ENCODE measurements around the gene TAS2R10. TPM values are rescaled to one million over a fixed set of nuclear protein-coding genes. Genes with fewer than 3 reads are reported as not detected.

The TAS2R10 gene
- total RNA-seq, 1 donor from 2014 or later = 0.69 TPM

GRCh38 chr12:10842862-10843261 lies 16.7 kb upstream of the TAS2R10 start:
- Mint-ChIP-seq H3K4me1 (ENCODE audit: low read depth, unreplicated experiment) (peaks cover 4% of the 10 kb centered on the region), H3K27me3 (ENCODE audit: unreplicated experiment) (peaks cover 2% of the 10 kb centered on the region), H3K9me3 (ENCODE audit: unreplicated experiment) (peaks cover 1% of the 10 kb centered on the region), H3K27ac (ENCODE audit: unreplicated experiment) (no peak overlapping the region), H3K36me3 (ENCODE audit: unreplicated experiment) (no peaks in the 10 kb centered on the region), H3K4me3 (ENCODE audit: unreplicated experiment) (no peak overlapping the region)
- no peak for TF ChIP-seq CTCF (IDR thresholded peaks at IDR 0.05; ENCODE audit: partially characterized antibody, unreplicated experiment)
- DNase-seq = no peak

DNA sequence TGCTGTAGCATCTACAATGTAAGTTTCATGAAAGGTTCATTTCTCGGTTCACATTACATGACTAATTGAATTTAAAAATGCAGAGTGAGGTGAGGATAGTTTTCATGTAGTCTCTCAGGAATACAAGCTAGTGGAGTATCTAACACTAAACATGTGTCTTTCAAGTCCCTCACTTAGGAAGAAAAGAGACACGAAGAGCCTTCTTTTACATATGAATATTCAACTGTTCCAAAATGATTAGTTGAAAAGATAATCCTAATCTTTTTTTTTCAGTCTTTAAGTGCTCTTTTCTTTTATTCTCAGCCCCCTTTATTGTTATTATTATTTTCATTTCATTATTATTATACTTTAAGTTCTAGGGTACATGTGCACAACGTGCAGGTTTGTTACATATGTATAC lies 12.3 kb upstream of the TAS2R10 start:
- H3K36me3 Mint-ChIP-seq (ENCODE audit: unreplicated experiment) = no peaks in the 10 kb centered on the region
- H3K4me1 Mint-ChIP-seq (ENCODE audit: low read depth, unreplicated experiment) = peaks cover 4% of the 10 kb centered on the region
- no peak overlapping the region for H3K27ac Mint-ChIP-seq (ENCODE audit: unreplicated experiment)
- no peak for DNase-seq
- no peak overlapping the region for H3K4me3 Mint-ChIP-seq (ENCODE audit: unreplicated experiment)
- no peaks in the 10 kb centered on the region for H3K9me3 Mint-ChIP-seq (ENCODE audit: unreplicated experiment)
- no peak for TF ChIP-seq CTCF (IDR thresholded peaks at IDR 0.05; ENCODE audit: partially characterized antibody, unreplicated experiment)
- H3K27me3 Mint-ChIP-seq (ENCODE audit: unreplicated experiment) = peaks cover 2% of the 10 kb centered on the region

- H3K27me3 Mint-ChIP-seq (ENCODE audit: unreplicated experiment) = no peaks in the 10 kb centered on the region
- no peaks in the 10 kb centered on the region for H3K9me3 Mint-ChIP-seq (ENCODE audit: unreplicated experiment)
- DNase-seq = no peak
- H3K27ac Mint-ChIP-seq (ENCODE audit: unreplicated experiment) = no peak overlapping the region
- H3K36me3 Mint-ChIP-seq (ENCODE audit: unreplicated experiment) = no peaks in the 10 kb centered on the region
- H3K4me1 Mint-ChIP-seq (ENCODE audit: low read depth, unreplicated experiment) = no peaks in the 10 kb centered on the region
- TF ChIP-seq CTCF (IDR thresholded peaks at IDR 0.05; ENCODE audit: partially characterized antibody, unreplicated experiment) = no peak
- no peak overlapping the region for H3K4me3 Mint-ChIP-seq (ENCODE audit: unreplicated experiment)
Observed at GRCh38 chr12:10829994-10830393, 3.8 kb upstream of the TAS2R10 start.

DNA sequence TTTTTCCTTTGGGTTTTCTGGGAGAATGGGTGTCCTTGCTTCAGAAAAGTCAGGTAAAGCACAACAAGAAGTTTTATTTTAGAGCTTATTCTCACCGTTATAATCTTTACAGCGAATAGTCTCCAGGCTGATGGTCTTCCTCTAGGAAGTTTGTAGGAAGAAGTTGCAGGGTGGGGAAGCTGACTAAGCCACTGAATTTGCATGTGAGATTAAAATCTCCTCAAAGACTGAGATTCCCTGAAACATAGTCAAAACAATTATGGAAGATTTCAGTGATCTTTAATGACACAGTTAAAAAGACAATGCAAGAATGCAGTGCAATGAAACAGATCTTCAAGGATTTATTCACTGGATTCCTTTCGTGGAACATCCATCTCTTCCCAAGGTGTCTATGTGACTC lies 1.2 kb downstream of the TAS2R10 start:
- DNase-seq = no peak
- H3K4me3 Mint-ChIP-seq (ENCODE audit: unreplicated experiment) = no peak overlapping the region
- no peaks in the 10 kb centered on the region for H3K36me3 Mint-ChIP-seq (ENCODE audit: unreplicated experiment)

More for the DNA sequence above, 1.2 kb downstream of the TAS2R10 start:
- Mint-ChIP-seq H3K9me3 (ENCODE audit: unreplicated experiment) (no peaks in the 10 kb centered on the region), H3K27ac (ENCODE audit: unreplicated experiment) (no peak overlapping the region), H3K4me1 (ENCODE audit: low read depth, unreplicated experiment) (no peaks in the 10 kb centered on the region), H3K27me3 (ENCODE audit: unreplicated experiment) (no peaks in the 10 kb centered on the region)
- TF ChIP-seq CTCF (IDR thresholded peaks at IDR 0.05; ENCODE audit: partially characterized antibody, unreplicated experiment) = no peak
